SH-SY5Y (cell line): Measurements from ENCODE around the gene FLOT1.

Experiments used
- GATA2 ChIP-seq: IDR thresholded peaks from 2 replicates; pipeline ENCODE4 v1.6.1; 2011; ENCODE audit warnings: mild to moderate bottlenecking, low read depth, low read length
- GATA3 ChIP-seq: IDR thresholded peaks from 2 replicates; pipeline ENCODE4 v1.6.1; 2011; ENCODE audit warnings: low read depth, mild to moderate bottlenecking, low read length, moderate library complexity

- TF ChIP-seq GATA2 (no peak), GATA3 (no peak)
These were observed 34.6 kb upstream of the FLOT1 start for GRCh38 chr6:30777155-30777485.
